DND-41 (cell line): ENCODE measurements around the gene CADPS.

Experiments used
- CTCF ChIP-seq: IDR thresholded peaks from 2 replicates; pipeline ENCODE4 v1.5.1; 2012; ENCODE audit warnings: borderline replicate concordance, low read length, moderate library complexity, mild to moderate bottlenecking; ENCODE audit not compliant: poor library complexity, severe bottlenecking; ENCODE audit errors: extremely low read depth
- EZH2 ChIP-seq: IDR thresholded peaks from 3 replicates; pipeline ENCODE4 v1.6.1; 2012; ENCODE audit warnings: borderline replicate concordance, low read depth, mild to moderate bottlenecking, moderate library complexity, low read length, inconsistent platforms; ENCODE audit not compliant: severe bottlenecking

GRCh38 chr3:62534326-62534725 lies 340.9 kb downstream of the CADPS start:
- TF ChIP-seq CTCF (no peak), EZH2 (no peak)
